HG02973 (cell line): ENCODE results near the gene XRCC1.

ENCODE experiments used
- ATAC-seq: cut with Tn5 transposase; IDR thresholded peaks from one replicate; pipeline ENCODE4 v1.9.1; 2021; ENCODE audit warnings: moderate library complexity; ENCODE audit not compliant: unreplicated experiment

XRCC1 gene

GRCh38 chr19:43546581-43546980 lies 28.7 kb downstream of the XRCC1 start:
- no peak for ATAC-seq

- no peak for ATAC-seq
Observed at GRCh38 chr19:43545981-43546380, 29.3 kb downstream of the XRCC1 start.

GRCh38 chr19:43545276-43545675 lies 30.1 kb downstream of the XRCC1 start:
- no peak for ATAC-seq

- ATAC-seq, result no peak
Observed at GRCh38 chr19:43544077-43544476, 31.2 kb downstream of the XRCC1 start.

- no peak for ATAC-seq
Observed at GRCh38 chr19:43541920-43542650, 33.2 kb downstream of the XRCC1 start.

GRCh38 chr19:43540381-43540780 lies 34.9 kb downstream of the XRCC1 start:
- ATAC-seq, result no peak

GRCh38 chr19:43538922-43539321 lies 36.4 kb downstream of the XRCC1 start:
- no peak for ATAC-seq

- no peak for ATAC-seq
Observed at GRCh38 chr19:43534816-43535761, 40.2 kb downstream of the XRCC1 start.

GRCh38 chr19:43534305-43534815 lies 41.0 kb downstream of the XRCC1 start:
- no peak for ATAC-seq

GRCh38 chr19:43533546-43534304 lies 41.6 kb downstream of the XRCC1 start:
- ATAC-seq, result peak; percentile 58

GRCh38 chr19:43532962-43533545 lies 42.3 kb downstream of the XRCC1 start, which contains the start of gene ZNF575:
Gene ZNF575, plus strand, starts transcription at chr19:43533188. Its CDS starts 1,235 bp downstream, at chr19:43534423.
- ATAC-seq, result peak; percentile 50

- no peak for ATAC-seq
Observed at GRCh38 chr19:43532571-43532961, 42.8 kb downstream of the XRCC1 start.

GRCh38 chr19:43527860-43528622 lies 47.3 kb downstream of the XRCC1 start:
- ATAC-seq, result no peak

- ATAC-seq, result no peak
Observed at GRCh38 chr19:43526884-43527859, 48.2 kb downstream of the XRCC1 start, which contains the start of gene ETHE1. Gene ETHE1, minus strand, starts transcription at chr19:43527201. Its CDS starts 24 bp downstream, at chr19:43527177.

- ATAC-seq, result no peak
Observed at GRCh38 chr19:43525836-43526771, 49.2 kb downstream of the XRCC1 start.

GRCh38 chr19:43524922-43525835 lies 50.1 kb downstream of the XRCC1 start:
- no peak for ATAC-seq
